Right lobe of liver (tissue), 4 donors: ENCODE results near the gene ENGASE.

Source experiments
- POLR2A ChIP-seq: fragments of 450-650 bp; IDR thresholded peaks from one replicate; pipeline ENCODE4 v1.6.1; 2017; ENCODE audit warnings: antibody characterized with exemption, mild to moderate bottlenecking
- TF ChIP-seq, protein P1 (sequence below), 4 donors: fragments of 200-600 bp in 3 of 4; fragments of 450-650 bp in 1 of 4; IDR thresholded peaks; one replicate each; pipeline versions ENCODE4 v1.5.1 to v1.8.0; 2016 to 2022; ENCODE audit warnings: antibody characterized with exemption in 4 of 4, mild to moderate bottlenecking in 2 of 4
- donor health status: DM: no; HTN: no; CAD: no.
- donor health status: DM: no; HTN: no; CAD: no.
- donor health status: DM: no; HTN: yes; CAD: no.

DNA sequence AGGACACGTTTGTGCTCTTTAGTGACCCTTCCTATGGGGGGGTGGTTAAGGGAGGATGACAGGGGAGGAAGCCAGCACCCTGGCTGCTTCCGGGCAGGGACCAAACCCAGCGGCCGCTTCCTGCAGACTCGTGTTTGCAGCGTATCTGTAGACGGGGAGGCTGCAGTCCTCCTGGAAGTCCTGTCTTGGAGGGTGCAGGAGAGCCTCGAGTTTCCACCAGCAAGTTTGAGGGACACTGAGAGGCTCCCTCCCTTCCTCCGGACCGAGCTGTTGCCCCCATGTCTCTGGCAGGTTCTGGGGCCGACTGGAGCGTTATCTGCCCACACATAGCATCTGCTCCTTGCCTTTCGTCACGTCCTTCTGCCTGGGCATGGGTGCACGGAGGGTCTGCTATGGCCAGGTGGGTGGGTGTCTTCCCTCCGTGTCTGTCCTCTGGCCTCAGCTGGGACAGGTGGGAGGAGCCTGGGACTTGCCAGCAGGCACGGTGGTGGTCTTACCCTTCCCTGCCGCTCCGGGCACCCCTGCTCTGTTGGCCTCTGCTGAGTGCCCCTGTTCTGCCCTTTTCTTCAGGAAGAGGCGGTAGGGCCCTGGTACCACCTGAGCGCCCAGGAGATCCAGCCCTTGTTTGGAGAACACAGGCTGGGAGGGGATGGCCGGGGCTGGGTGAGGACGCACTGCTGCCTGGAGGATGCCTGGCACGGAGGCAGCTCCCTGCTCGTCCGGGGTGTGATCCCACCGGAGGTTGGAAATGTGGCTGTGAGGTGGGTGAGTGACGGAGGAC is 8.8 kb downstream of the ENGASE start:
- TF ChIP-seq, protein P1, sequence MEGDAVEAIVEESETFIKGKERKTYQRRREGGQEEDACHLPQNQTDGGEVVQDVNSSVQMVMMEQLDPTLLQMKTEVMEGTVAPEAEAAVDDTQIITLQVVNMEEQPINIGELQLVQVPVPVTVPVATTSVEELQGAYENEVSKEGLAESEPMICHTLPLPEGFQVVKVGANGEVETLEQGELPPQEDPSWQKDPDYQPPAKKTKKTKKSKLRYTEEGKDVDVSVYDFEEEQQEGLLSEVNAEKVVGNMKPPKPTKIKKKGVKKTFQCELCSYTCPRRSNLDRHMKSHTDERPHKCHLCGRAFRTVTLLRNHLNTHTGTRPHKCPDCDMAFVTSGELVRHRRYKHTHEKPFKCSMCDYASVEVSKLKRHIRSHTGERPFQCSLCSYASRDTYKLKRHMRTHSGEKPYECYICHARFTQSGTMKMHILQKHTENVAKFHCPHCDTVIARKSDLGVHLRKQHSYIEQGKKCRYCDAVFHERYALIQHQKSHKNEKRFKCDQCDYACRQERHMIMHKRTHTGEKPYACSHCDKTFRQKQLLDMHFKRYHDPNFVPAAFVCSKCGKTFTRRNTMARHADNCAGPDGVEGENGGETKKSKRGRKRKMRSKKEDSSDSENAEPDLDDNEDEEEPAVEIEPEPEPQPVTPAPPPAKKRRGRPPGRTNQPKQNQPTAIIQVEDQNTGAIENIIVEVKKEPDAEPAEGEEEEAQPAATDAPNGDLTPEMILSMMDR (IDR thresholded peaks at IDR 0.05), result no peak
- TF ChIP-seq POLR2A, result no peak
